ENCODE results near the gene BCAS1.

DNA sequence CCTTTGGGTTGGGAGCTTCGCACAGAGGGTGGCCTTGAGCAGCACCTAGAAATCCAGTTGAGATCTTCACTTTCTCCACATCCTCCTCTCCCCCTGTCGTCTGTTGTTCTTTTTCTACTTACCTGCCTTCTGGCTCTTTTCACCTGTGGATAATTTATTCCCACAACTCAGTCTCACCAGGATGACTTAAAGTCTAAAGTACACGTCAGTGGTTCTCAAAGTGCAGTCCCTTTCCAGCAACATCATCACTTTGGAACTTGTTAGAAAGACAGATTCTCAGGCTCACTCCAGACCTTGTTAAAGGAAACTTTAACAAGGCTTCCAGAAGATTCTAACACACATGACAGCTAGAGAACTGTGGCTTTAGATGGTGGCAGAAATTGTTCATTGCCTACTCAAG lies 27.7 kb upstream of the BCAS1 start:
- TF ChIP-seq ZNF274 (IDR thresholded peaks at IDR 0.05; ENCODE audit: low read depth, low read length) (no peak), YY1 (IDR thresholded peaks at IDR 0.05; ENCODE audit: insufficient read depth, insufficient read length) (no peak), SUZ12 (IDR thresholded peaks at IDR 0.05; ENCODE audit: extremely low read depth, insufficient read depth, insufficient read length) (no peak)

Data from NT2/D1 (cell line).